Measurements from ENCODE around the gene GORASP2.

DNA sequence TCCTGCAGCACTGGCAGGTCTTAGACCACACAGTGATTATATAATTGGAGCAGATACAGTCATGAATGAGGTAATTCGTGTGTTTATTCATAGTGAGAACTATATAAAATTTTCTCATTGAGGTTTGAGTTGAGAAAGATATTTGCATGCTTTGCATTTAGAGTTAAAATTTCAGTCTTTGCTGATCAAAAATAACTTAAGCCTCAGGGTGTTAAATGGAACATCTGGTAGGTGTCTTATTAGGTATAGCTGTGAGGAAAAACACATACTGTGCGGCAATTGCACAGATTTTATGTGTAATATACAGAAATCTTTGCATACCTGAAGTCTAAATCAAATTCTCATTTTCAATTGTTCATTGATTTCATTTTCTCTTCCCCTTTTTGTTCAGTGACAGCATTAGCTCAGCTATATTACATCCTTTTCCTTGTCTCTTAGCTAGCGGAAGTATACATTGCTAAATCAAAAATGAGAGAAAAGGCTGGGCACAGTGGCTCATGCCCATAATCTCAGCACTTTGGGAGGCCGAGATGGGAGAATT is 21.2 kb downstream of the GORASP2 start:
- no peak for TF ChIP-seq ZNF274 (IDR thresholded peaks at IDR 0.05; ENCODE audit: low read length)
- TF ChIP-seq ZNF274 (tag by site-specific recombination; IDR thresholded peaks at IDR 0.05; ENCODE audit: borderline replicate concordance), result no peak
- TF ChIP-seq, protein P1, sequence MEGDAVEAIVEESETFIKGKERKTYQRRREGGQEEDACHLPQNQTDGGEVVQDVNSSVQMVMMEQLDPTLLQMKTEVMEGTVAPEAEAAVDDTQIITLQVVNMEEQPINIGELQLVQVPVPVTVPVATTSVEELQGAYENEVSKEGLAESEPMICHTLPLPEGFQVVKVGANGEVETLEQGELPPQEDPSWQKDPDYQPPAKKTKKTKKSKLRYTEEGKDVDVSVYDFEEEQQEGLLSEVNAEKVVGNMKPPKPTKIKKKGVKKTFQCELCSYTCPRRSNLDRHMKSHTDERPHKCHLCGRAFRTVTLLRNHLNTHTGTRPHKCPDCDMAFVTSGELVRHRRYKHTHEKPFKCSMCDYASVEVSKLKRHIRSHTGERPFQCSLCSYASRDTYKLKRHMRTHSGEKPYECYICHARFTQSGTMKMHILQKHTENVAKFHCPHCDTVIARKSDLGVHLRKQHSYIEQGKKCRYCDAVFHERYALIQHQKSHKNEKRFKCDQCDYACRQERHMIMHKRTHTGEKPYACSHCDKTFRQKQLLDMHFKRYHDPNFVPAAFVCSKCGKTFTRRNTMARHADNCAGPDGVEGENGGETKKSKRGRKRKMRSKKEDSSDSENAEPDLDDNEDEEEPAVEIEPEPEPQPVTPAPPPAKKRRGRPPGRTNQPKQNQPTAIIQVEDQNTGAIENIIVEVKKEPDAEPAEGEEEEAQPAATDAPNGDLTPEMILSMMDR (tag by site-specific recombination; IDR thresholded peaks at IDR 0.05), result no peak
- TF ChIP-seq, protein P2, sequence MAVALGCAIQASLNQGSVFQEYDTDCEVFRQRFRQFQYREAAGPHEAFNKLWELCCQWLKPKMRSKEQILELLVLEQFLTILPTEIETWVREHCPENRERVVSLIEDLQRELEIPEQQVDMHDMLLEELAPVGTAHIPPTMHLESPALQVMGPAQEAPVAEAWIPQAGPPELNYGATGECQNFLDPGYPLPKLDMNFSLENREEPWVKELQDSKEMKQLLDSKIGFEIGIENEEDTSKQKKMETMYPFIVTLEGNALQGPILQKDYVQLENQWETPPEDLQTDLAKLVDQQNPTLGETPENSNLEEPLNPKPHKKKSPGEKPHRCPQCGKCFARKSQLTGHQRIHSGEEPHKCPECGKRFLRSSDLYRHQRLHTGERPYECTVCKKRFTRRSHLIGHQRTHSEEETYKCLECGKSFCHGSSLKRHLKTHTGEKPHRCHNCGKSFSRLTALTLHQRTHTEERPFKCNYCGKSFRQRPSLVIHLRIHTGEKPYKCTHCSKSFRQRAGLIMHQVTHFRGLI (tag by site-specific recombination; IDR thresholded peaks at IDR 0.05), result no peak
- TF ChIP-seq YY1 (tag by site-specific recombination; IDR thresholded peaks at IDR 0.05), result no peak
- no peak for TF ChIP-seq ZNF223 (tag by site-specific recombination; IDR thresholded peaks at IDR 0.05)
- no peak for TF ChIP-seq ZNF350 (tag by site-specific recombination; IDR thresholded peaks at IDR 0.05)
- TF ChIP-seq ZNF830 (tag by site-specific recombination; IDR thresholded peaks at IDR 0.05; ENCODE audit: low read depth), result no peak
- TF ChIP-seq ZNF112 (tag by site-specific recombination; IDR thresholded peaks at IDR 0.05), result no peak
- TF ChIP-seq ZFP3 (tag by site-specific recombination; IDR thresholded peaks at IDR 0.05; ENCODE audit: low read depth), result no peak
- TF ChIP-seq, protein P3, sequence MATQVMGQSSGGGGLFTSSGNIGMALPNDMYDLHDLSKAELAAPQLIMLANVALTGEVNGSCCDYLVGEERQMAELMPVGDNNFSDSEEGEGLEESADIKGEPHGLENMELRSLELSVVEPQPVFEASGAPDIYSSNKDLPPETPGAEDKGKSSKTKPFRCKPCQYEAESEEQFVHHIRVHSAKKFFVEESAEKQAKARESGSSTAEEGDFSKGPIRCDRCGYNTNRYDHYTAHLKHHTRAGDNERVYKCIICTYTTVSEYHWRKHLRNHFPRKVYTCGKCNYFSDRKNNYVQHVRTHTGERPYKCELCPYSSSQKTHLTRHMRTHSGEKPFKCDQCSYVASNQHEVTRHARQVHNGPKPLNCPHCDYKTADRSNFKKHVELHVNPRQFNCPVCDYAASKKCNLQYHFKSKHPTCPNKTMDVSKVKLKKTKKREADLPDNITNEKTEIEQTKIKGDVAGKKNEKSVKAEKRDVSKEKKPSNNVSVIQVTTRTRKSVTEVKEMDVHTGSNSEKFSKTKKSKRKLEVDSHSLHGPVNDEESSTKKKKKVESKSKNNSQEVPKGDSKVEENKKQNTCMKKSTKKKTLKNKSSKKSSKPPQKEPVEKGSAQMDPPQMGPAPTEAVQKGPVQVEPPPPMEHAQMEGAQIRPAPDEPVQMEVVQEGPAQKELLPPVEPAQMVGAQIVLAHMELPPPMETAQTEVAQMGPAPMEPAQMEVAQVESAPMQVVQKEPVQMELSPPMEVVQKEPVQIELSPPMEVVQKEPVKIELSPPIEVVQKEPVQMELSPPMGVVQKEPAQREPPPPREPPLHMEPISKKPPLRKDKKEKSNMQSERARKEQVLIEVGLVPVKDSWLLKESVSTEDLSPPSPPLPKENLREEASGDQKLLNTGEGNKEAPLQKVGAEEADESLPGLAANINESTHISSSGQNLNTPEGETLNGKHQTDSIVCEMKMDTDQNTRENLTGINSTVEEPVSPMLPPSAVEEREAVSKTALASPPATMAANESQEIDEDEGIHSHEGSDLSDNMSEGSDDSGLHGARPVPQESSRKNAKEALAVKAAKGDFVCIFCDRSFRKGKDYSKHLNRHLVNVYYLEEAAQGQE (tag by site-specific recombination; IDR thresholded peaks at IDR 0.05), result no peak
- no peak for TF ChIP-seq ZXDB (tag by site-specific recombination; IDR thresholded peaks at IDR 0.05)
- TF ChIP-seq ZNF121 (tag by site-specific recombination; IDR thresholded peaks at IDR 0.05), result no peak
- TF ChIP-seq, protein P4, sequence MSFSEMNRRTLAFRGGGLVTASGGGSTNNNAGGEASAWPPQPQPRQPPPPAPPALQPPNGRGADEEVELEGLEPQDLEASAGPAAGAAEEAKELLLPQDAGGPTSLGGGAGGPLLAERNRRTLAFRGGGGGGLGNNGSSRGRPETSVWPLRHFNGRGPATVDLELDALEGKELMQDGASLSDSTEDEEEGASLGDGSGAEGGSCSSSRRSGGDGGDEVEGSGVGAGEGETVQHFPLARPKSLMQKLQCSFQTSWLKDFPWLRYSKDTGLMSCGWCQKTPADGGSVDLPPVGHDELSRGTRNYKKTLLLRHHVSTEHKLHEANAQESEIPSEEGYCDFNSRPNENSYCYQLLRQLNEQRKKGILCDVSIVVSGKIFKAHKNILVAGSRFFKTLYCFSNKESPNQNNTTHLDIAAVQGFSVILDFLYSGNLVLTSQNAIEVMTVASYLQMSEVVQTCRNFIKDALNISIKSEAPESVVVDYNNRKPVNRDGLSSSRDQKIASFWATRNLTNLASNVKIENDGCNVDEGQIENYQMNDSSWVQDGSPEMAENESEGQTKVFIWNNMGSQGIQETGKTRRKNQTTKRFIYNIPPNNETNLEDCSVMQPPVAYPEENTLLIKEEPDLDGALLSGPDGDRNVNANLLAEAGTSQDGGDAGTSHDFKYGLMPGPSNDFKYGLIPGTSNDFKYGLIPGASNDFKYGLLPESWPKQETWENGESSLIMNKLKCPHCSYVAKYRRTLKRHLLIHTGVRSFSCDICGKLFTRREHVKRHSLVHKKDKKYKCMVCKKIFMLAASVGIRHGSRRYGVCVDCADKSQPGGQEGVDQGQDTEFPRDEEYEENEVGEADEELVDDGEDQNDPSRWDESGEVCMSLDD (tag by site-specific recombination; IDR thresholded peaks at IDR 0.05), result no peak
- no peak for TF ChIP-seq ZNF670 (tag by site-specific recombination; IDR thresholded peaks at IDR 0.05; ENCODE audit: low read depth)
